Measurements from ENCODE around the gene STAT3.

DNA sequence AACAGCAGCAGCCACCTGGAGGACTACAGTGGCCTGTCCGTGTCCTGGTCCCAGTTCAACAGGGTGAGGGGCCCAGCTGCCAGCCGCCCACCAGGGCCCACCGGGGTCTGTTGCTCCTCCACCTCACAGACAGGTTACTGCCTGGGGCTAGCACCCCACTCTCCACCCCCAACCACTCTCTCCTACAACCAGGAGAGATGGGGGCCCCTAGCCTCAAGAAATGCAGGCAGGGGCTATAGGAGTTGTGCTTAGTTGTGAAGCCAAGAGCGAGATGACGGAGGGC lies 81.9 kb downstream of the STAT3 start:
- TF ChIP-seq, protein P1, sequence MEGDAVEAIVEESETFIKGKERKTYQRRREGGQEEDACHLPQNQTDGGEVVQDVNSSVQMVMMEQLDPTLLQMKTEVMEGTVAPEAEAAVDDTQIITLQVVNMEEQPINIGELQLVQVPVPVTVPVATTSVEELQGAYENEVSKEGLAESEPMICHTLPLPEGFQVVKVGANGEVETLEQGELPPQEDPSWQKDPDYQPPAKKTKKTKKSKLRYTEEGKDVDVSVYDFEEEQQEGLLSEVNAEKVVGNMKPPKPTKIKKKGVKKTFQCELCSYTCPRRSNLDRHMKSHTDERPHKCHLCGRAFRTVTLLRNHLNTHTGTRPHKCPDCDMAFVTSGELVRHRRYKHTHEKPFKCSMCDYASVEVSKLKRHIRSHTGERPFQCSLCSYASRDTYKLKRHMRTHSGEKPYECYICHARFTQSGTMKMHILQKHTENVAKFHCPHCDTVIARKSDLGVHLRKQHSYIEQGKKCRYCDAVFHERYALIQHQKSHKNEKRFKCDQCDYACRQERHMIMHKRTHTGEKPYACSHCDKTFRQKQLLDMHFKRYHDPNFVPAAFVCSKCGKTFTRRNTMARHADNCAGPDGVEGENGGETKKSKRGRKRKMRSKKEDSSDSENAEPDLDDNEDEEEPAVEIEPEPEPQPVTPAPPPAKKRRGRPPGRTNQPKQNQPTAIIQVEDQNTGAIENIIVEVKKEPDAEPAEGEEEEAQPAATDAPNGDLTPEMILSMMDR (IDR thresholded peaks at IDR 0.05; ENCODE audit: low read depth, low read length, poor library complexity, severe bottlenecking): no peak
- TF ChIP-seq EZH2phosphoT487 (IDR thresholded peaks at IDR 0.05; ENCODE audit: borderline replicate concordance, low read length): no peak

Measured in DOHH2 (cell line).